Stomach smooth muscle (tissue), 2 donors: ENCODE results near the gene NPR1.
A peak's percentile ranks its signal among the peaks of the same experiment; 100 is the strongest.

Experiments
- H3K27ac ChIP-seq: one replicate; pipeline ENCODE4 v1.7.0; 2013; ENCODE audit warnings: mild to moderate bottlenecking, low read length, inconsistent platforms
- H3K27me3 ChIP-seq, 2 donors: one replicate each; pipeline ENCODE4 v1.7.0; 2013; ENCODE audit warnings: low read length in 2 of 2; ENCODE audit not compliant: insufficient read depth in 2 of 2, control insufficient read depth in 1 of 2
- H3K36me3 ChIP-seq, 2 donors: one replicate each; pipeline ENCODE4 v1.7.0; 2013; ENCODE audit warnings: low read length in 2 of 2; ENCODE audit not compliant: control insufficient read depth in 2 of 2, insufficient read depth in 2 of 2
- H3K4me1 ChIP-seq: one replicate; pipeline ENCODE4 v1.7.0; 2013; ENCODE audit warnings: low read length; ENCODE audit not compliant: control insufficient read depth, insufficient read depth
- H3K4me3 ChIP-seq, 2 donors: one replicate each; pipeline ENCODE4 v1.7.0; 2013; ENCODE audit warnings: low read length in 2 of 2
- H3K9ac ChIP-seq, 2 donors: one replicate each; pipeline ENCODE4 v1.7.0; 2013; ENCODE audit warnings: low read length in 2 of 2, mild to moderate bottlenecking in 1 of 2
- H3K9me3 ChIP-seq, 2 donors: one replicate each; pipeline ENCODE4 v1.7.0; 2013; ENCODE audit warnings: low read length in 2 of 2; ENCODE audit not compliant: control insufficient read depth in 2 of 2
- donor health status: healthy.
- donor health status: Pancreatic carcinoma.

Gene NPR1

DNA sequence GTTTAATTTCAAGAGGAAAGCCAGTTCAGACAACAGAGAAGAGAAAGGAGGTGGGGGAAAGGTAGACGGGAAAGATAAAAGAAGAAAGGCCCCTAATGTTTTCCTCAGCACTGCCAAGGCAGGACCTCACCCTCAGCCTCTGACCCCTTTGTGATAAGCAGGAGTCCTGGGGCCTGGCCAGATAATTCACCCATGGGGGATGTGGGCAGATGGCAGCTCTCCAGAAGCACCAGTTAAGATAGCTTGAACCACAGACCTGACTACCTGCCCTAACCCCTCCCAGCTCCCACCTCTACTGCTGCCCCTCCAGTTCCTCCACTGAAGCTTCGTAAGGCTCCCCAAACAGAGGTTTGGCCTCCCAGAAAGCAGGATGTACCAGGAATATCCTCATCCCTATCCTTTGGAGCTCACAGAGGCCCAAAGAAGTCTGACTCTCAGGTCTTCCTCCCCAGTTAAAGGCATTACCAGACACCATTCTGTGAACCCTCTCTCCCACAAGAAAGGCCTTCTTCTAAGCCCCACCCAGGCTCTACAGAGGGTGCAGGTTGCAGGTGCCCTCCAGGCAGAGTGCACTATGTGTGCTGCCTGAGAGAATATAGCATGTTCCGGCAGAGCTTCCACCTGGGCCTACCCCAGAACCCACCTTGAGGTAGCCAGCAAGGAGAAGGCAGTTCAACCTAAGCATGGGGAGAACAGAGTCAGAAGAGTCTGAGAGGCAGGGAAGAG is 29.2 kb upstream of the NPR1 start:
- no peaks in the 10 kb centered on the region for H3K27me3 ChIP-seq
- H3K4me3 ChIP-seq = no peak overlapping the region
- peaks cover 13% of the 10 kb centered on the region for H3K4me1 ChIP-seq
- H3K36me3 ChIP-seq = peaks cover 12% of the 10 kb centered on the region in 2 donors
- peak overlapping the region in 1 of 2 donors; percentile 4 for H3K9ac ChIP-seq
- H3K27ac ChIP-seq = no peak overlapping the region
- H3K9me3 ChIP-seq = no peaks in the 10 kb centered on the region

DNA sequence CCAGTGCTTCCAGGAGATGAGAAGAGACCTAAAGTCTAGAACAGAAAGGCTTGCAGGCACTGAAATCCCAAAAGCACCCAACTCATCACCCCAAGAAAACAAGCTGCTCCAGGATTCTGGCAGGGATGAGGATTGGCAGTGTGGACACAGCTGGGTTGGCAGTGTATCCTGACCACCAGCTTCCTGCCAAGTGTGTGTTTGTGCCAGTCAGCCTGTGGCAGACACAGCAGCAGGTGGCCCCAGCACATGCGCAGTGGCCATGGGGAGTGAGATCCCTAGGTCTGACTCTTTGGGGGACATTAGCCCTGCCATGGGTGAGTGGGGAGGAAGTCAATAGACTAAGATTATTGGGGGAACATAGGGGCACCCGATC is 28.6 kb upstream of the NPR1 start:
- Histone ChIP-seq H3K27ac (no peak overlapping the region), H3K36me3 (peaks cover 10% of the 10 kb centered on the region in 2 donors), H3K27me3 (no peaks in the 10 kb centered on the region), H3K4me1 (peaks cover 13% of the 10 kb centered on the region), H3K9me3 (no peaks in the 10 kb centered on the region), H3K4me3 (no peak overlapping the region), H3K9ac (peak overlapping the region in 1 of 2 donors; percentile 4)

DNA sequence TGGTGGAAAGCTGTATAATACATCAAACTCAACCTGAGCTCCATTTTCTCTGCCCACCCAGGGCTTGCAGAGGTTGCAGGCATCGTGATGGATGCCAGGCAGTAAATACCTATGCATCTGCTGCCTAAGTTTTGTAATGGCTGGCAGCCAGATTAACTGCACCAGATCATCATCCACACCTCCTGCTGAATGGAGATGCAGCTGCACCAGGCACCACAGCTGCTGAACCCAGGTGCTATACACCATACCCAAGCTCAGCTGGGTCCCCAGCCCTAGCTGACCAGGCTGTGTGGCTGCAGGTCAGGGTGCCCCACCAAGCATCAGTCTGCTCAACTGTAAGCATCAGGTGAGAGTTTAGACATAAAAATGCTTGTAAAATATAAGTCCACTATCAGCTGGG is 26.7 kb upstream of the NPR1 start:
- Histone ChIP-seq H3K4me3 (no peak overlapping the region), H3K27me3 (no peaks in the 10 kb centered on the region), H3K9ac (no peak overlapping the region), H3K4me1 (peaks cover 11% of the 10 kb centered on the region), H3K9me3 (no peaks in the 10 kb centered on the region), H3K27ac (no peak overlapping the region), H3K36me3 (no peaks in the 10 kb centered on the region)

DNA sequence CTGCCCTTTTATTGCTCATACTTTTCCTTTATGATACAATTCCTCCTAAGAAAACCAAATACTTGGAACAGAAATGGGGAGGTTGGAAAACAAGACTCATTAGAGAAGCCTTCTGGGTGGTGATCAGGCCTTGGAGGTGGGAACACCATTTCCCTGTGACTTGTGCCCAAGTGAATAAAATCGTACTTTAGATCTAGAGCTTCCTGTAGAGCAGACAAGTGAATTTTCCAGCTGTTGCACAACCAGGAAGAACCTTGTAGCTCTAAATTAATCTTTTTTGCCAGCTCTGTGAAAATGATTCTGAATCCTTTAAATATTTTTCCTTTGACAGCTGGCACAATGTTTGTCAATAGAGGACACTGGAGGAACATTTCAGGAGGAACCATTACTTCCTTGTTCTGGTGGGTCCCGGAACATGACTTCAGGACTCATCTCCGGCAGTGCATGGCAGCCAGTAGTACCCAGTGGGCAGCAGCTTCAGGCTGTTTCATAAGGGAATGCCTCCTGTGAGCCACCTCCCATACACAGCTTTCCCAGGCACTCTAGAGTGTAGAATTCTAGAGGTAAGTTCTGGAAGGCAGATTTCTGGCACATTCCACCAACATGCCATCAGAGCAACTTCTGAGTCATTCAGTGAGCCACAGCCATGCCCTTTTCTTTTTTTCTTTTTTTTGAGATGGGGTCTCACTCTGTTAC is 25.5 kb upstream of the NPR1 start:
- no peaks in the 10 kb centered on the region for H3K36me3 ChIP-seq
- H3K4me3 ChIP-seq = no peak overlapping the region
- no peak overlapping the region for H3K9ac ChIP-seq
- no peaks in the 10 kb centered on the region for H3K9me3 ChIP-seq
- no peaks in the 10 kb centered on the region for H3K27me3 ChIP-seq
- no peak overlapping the region for H3K27ac ChIP-seq
- H3K4me1 ChIP-seq = peaks cover 7% of the 10 kb centered on the region

DNA sequence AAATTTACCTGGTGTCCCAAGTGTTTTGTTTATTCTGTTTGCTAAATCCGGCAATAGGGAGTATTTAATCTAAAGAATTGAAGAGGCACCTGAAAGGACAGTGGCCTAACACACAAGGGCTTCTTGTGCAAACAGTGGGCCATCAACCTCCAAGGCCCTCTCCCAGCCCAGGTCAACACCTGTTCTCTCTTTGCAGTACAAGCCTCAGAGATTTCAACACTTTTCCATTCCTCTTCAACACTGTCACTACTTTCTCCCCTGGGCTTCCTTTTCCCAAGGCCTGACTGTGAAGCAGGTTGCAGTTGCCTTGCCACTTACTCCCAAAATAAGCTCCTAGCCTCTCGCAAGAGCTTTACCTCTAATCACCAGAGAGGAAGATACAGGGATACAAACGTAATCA is 23.2 kb upstream of the NPR1 start:
- Histone ChIP-seq H3K9me3 (no peaks in the 10 kb centered on the region), H3K36me3 (no peaks in the 10 kb centered on the region), H3K4me3 (no peak overlapping the region), H3K27ac (no peak overlapping the region), H3K4me1 (peaks cover 13% of the 10 kb centered on the region), H3K9ac (no peak overlapping the region), H3K27me3 (no peaks in the 10 kb centered on the region)

DNA sequence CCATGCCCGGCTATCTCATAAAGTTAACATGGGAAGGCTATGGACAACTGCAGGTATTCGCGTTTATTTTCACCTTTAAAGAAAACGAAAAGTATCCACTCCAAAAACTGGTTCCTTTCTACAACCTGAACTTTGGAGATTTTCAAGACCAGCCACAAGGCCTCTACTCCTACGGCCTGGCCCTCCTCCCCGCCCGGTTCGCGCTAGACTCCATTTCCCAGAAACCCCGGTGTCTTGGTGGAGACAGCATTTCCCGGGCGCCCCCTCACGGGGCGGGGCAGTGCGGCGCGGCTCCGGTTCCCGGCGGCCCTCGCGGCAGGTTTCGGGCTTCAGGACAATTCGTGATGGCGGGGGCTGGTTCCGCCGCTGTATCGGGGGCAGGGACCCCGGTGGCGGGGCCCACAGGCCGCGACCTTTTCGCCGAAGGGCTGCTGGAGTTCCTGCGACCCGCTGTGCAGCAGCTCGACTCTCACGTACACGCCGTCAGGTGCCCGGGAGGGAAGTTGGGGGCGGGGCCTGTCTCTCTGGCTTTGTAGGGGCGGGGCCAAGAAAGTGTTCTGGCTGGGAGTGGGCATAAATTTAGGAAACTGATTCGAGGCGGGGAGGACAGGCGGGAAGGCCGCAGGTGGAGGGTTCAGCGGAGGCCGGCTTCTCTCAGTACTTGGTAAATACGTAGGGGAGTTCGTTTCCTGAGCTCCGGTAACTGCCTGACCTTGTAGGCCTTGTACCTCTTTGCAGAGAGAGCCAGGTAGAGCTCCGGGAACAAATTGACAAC is 19.9 kb upstream of the NPR1 start, which contains the start of gene SNAPIN:
Gene SNAPIN (plus strand): TSS at position 304 of the 775 bp plus-strand sequence. CDS start 41 bp downstream, at position 345.
- Histone ChIP-seq H3K9me3 (no peaks in the 10 kb centered on the region), H3K4me3 (peak within 1 kb of the TSS; percentile 89 to 96)

DNA sequence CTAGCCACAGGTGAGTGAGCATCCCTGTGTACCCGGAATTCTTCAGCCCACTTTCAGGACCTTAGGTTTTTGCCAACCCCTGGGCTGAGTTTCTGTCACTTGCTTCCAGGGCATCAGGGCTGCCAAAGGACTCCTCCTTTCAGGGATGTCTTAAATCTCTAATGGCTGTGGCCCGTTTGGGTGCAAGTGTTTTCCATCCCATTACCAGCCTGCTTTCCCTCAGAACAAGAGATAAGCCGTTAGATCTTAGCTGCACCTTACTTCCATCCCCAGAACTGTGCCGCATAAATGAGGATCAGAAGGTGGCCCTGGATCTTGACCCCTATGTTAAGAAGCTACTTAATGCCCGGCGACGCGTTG is 19.3 kb upstream of the NPR1 start:
- H3K27me3 ChIP-seq = no peaks in the 10 kb centered on the region
- peaks cover 11% of the 10 kb centered on the region for H3K4me1 ChIP-seq
- H3K9me3 ChIP-seq = no peaks in the 10 kb centered on the region
- peaks cover 26 to 28% of the 10 kb centered on the region in 2 donors for H3K36me3 ChIP-seq
- peak overlapping the region; percentile 89 to 96 for H3K4me3 ChIP-seq
- peak overlapping the region; percentile 93 to 94 for H3K9ac ChIP-seq
- peak overlapping the region; percentile 80 for H3K27ac ChIP-seq

More for the DNA sequence above, 19.9 kb upstream of the NPR1 start, which contains the start of gene SNAPIN:
- H3K36me3 ChIP-seq = peaks cover 22 to 25% of the 10 kb centered on the region in 2 donors
- H3K4me1 ChIP-seq = peaks cover 11% of the 10 kb centered on the region
- H3K9ac ChIP-seq = peak within 1 kb of the TSS; percentile 93 to 94
- H3K27me3 ChIP-seq = no peaks in the 10 kb centered on the region
- peak within 1 kb of the TSS; percentile 80 for H3K27ac ChIP-seq

DNA sequence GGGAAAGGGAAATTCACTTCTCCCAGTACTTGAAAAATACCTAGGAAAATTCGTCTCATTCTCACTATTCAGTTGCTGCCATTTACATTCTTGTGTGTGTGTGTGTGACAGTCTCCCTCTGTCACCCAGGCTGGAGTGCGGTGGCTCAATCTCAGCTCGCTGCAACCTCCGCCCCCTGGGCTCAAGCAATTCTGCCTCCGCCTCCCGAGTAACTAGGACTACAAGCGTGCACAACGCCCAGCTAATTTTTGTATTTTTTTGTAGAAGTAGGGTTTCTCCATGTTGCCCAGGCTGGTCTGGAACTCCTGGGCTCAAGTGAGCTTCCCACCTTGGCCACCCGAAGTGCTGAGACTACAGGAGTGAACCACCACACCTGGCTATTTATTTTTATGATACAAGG is 18.8 kb upstream of the NPR1 start:
- H3K4me1 ChIP-seq = peaks cover 11% of the 10 kb centered on the region
- peak overlapping the region in 1 of 2 donors; percentile 94 for H3K9ac ChIP-seq
- peaks cover 30 to 32% of the 10 kb centered on the region in 2 donors for H3K36me3 ChIP-seq
- no peaks in the 10 kb centered on the region for H3K9me3 ChIP-seq
- peak overlapping the region; percentile 89 to 96 for H3K4me3 ChIP-seq
- H3K27ac ChIP-seq = peak overlapping the region; percentile 80
- H3K27me3 ChIP-seq = no peaks in the 10 kb centered on the region

DNA sequence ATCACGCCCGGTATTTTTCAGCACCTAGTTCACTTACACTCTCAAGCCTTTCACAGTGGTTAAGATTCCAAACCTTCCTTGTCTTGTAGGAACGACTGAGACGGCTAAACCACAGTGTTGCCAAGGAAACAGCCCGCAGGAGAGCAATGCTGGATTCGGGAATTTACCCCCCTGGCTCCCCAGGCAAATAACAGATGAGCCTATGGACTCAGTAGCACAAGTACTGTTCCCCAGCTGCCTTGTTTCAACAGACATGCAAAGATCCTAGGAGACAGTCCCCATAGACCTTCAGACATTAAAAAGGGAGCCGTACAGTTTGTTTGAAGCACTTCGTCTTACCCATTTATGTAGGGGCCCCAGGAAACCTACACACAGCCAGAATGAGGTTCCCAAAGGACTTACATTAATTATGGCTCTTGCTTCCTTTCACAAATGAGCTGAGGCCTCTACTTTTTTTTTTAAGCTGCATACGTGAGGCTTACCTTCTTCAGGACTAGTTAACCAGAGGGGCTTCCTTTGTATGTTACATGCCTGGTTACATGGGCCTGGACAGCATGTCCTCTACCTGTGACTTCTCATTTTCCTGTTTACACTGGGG is 17.3 kb upstream of the NPR1 start:
- Histone ChIP-seq H3K4me3 (no peak overlapping the region), H3K4me1 (peaks cover 11% of the 10 kb centered on the region), H3K27ac (no peak overlapping the region), H3K27me3 (no peaks in the 10 kb centered on the region), H3K9ac (no peak overlapping the region), H3K36me3 (peaks cover 44 to 45% of the 10 kb centered on the region in 2 donors), H3K9me3 (no peaks in the 10 kb centered on the region)

DNA sequence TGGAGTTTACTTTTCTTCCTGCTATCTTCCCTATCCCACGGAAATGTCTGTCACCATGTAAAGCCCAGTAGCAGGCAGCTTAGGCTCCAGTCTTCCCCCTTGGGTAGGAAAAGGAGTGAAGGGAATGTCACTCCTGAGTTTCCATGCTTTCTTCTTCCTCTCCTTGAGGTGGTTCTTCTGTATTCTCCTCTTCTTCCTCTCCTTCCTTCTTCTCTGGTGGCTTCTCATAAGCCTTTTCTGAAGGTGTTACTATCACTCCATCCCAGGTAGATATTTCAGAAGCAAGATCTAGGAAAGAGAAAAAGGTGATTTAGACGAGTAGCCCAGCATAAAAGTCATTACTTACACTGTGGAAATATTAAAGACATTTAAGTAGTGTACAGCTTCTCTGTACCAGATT is 16.2 kb upstream of the NPR1 start:
- H3K4me1 ChIP-seq = peaks cover 11% of the 10 kb centered on the region
- H3K27ac ChIP-seq = no peak overlapping the region
- no peaks in the 10 kb centered on the region for H3K27me3 ChIP-seq
- H3K9ac ChIP-seq = no peak overlapping the region
- H3K4me3 ChIP-seq = no peak overlapping the region
- H3K36me3 ChIP-seq = peaks cover 54 to 55% of the 10 kb centered on the region in 2 donors
- no peaks in the 10 kb centered on the region for H3K9me3 ChIP-seq
